Mesodermal cell (in vitro differentiated cells): ENCODE results near the gene TAF11L6. TPM values are rescaled to one million over a fixed set of nuclear protein-coding genes. Genes with fewer than 3 reads are reported as not detected.
"Not testable (repeated sequence)": the region's sequence is repeated elsewhere in the genome, so short reads cannot be mapped to it uniquely, and the experiment has no call there.

Experiments
- H3K27ac ChIP-seq: 2 replicates; pipeline ENCODE4 v1.7.0; 2013; ENCODE audit warnings: mild to moderate bottlenecking, low read depth, low read length, moderate library complexity; ENCODE audit not compliant: severe bottlenecking
- H3K36me3 ChIP-seq: 2 replicates; pipeline ENCODE4 v1.7.1; 2013; ENCODE audit warnings: mild to moderate bottlenecking, low read length, moderate library complexity; ENCODE audit not compliant: control insufficient read depth, insufficient read depth
- H3K4me1 ChIP-seq: one replicate; pipeline ENCODE4 v1.7.1; 2013; ENCODE audit warnings: mild to moderate bottlenecking, low read length; ENCODE audit not compliant: insufficient read depth, control insufficient read depth, poor library complexity, severe bottlenecking
- H3K4me3 ChIP-seq: 2 replicates; pipeline ENCODE4 v1.7.0; 2013; ENCODE audit warnings: low read length, control low read depth, mild to moderate bottlenecking; ENCODE audit not compliant: insufficient read depth, poor library complexity, severe bottlenecking; ENCODE audit errors: extremely low read depth
- H3K9me3 ChIP-seq: 2 replicates; pipeline ENCODE4 v1.7.1; 2013; ENCODE audit warnings: mild to moderate bottlenecking, low read length, moderate library complexity; ENCODE audit not compliant: control insufficient read depth
- WGBS, 2 experiments: methylation state at CpG; one replicate each; pipeline ENCODE4 v1.1.5; 2013; ENCODE audit warnings: missing lambda C conversion rate in 2 of 2; ENCODE audit not compliant: insufficient coverage in 2 of 2; 5-methylcytosine and 5-hydroxymethylcytosine counted together
- polyA plus RNA-seq, 2 experiments: library from polyadenylated mRNA; stranded (reverse); fragments of 50-300 nt; gene quantifications; one replicate each; pipeline ENCODE4 v1.2.3, GENCODE V29; 2013

Gene TAF11L6
- polyA plus RNA-seq (2013, experiment 1 of 2): not detected
- not detected for polyA plus RNA-seq (2013, experiment 2 of 2)

DNA sequence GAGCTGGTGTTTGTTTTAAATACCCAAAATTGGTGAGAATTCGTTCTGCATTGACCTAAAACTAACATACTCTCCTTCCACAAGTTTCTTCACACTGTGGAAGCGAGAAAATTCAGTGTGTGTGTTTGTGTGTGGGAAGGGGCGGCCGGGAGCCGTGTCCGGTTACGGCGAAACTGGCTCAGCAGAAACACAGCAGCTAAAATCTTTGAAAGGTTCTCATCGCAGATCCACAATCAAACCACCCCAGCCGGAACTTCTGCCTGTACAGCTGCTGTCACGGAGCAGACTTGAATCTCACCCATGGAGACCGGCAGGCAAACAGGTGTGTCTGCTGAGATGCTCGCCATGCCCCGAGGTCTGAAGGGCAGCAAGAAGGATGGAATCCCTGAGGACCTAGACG is at the start of gene TAF11L6:
Gene TAF11L6, plus strand, starts transcription at position 301 of the 400 bp plus-strand sequence.
- not testable (repeated sequence) for H3K9me3 ChIP-seq, H3K36me3 ChIP-seq, H3K27ac ChIP-seq, H3K4me3 ChIP-seq, H3K4me1 ChIP-seq
- no CpG with 5 or more reads among the region's 15 CpGs for WGBS, 2 experiments

DNA sequence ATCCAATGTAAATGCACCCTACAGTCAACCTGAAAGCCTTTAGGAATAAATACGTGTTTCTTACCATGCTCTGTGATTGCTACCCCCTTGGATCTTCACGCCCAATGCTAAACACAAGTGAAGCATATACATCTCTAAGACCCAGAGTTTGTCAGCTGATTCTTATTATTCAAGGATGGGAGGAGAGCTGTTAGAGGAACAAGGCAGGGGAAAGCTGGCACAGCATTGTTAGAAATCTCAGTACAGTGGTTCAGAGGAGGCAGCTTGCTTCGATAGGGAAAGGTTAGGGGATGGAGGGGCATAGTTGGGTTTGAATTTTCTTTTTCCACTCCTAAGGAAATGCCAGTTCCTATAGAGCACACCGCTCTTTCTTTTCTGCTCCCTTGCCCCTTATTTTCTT is 47.1 kb upstream of the TAF11L6 start:
- H3K4me3 ChIP-seq: no peak overlapping the region
- H3K27ac ChIP-seq: no peak overlapping the region
- H3K36me3 ChIP-seq: no peaks in the 10 kb centered on the region
- H3K9me3 ChIP-seq: no peaks in the 10 kb centered on the region
- WGBS, 2 experiments: 66% methylated on average over 2 of the region's 4 CpGs; no CpG with 5 or more reads in 1 of the 2 experiments
- H3K4me1 ChIP-seq: no peaks in the 10 kb centered on the region

DNA sequence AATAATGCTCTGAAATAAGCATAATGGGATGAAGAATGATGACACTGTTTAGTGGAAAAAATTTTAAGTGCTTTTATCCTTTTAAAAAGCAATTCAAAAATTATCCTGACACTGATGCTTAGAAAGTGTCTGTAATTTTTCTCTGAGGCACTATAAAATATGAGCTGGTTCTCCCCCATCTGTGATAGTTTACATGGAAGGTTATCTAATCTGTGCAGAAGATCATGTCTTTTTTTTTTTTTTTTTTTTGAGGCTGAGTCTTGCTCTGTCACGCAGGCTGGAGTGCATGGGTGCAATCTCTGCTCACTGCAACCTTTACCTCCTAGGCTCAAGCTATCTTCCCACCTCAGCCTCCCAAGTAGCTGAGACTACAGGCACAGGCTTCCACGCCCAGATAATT is 45.7 kb upstream of the TAF11L6 start:
- no peaks in the 10 kb centered on the region for H3K4me1 ChIP-seq
- 80 to 83% methylated on average over 1 of the region's 2 CpGs for WGBS, 2 experiments
- no peaks in the 10 kb centered on the region for H3K36me3 ChIP-seq
- H3K27ac ChIP-seq: no peak overlapping the region
- H3K4me3 ChIP-seq: no peak overlapping the region
- H3K9me3 ChIP-seq: no peaks in the 10 kb centered on the region

DNA sequence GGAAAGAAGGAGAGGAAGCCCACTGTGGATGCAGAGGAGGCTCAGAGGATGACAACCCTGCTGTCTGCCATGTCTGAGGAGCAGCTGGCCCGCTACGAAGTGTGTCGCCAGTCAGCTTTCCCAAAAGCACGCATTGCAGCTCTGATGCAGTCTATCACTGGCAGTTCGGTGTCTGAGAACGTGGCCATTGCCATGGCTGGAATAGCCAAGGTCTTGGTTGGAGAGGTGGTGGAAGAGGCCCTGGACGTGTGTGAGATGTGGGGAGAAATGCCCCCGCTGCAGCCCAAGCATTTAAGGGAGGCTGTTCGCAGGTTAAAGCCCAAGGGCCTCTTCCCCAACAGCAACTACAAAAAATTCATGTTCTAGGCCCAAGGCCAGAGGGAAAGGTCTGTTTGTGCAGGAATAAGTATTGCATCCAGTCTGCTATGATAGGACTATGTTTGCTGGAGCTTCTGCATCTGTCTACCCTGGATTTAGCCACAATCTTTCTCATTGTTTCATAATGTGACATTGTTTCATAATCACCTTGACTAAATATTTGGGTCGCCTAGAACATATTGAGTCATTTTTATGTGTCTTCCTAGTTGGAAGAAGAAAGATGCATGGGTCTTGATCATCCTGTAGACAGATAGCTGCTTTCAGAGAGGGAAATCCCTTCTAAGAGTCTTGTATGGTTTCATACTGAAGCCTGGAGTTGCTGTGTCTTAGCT is 41.9 kb upstream of the TAF11L6 start:
- H3K27ac ChIP-seq, H3K4me1 ChIP-seq, H3K36me3 ChIP-seq, H3K9me3 ChIP-seq, H3K4me3 ChIP-seq: not testable (repeated sequence)
- WGBS, 2 experiments: 100% methylated on average over 4 of the region's 10 CpGs; no CpG with 5 or more reads in 1 of the 2 experiments

DNA sequence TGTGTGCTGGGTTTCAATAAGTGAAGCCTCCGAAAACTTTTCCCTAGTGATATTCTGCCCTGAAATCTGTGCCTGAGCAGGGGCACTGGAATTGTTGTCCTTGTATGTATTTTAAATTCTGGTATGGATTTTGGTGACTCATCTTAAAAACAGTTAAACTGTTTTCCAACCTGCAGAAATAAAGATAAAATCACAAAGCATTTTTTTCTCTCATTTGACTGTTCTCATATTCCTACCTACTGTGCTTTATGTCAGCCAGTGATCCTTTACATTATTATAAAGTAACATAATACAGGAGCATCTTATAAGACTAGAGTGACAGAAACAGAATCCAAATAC is 41.3 kb upstream of the TAF11L6 start:
- Histone ChIP-seq H3K36me3 (no peaks in the 10 kb centered on the region), H3K27ac (no peak overlapping the region), H3K4me1 (no peaks in the 10 kb centered on the region), H3K9me3 (no peaks in the 10 kb centered on the region), H3K4me3 (no peak overlapping the region)
- WGBS, 2 experiments: 80% methylated on average over 1 of the region's 1 CpG; no CpG with 5 or more reads in 1 of the 2 experiments

DNA sequence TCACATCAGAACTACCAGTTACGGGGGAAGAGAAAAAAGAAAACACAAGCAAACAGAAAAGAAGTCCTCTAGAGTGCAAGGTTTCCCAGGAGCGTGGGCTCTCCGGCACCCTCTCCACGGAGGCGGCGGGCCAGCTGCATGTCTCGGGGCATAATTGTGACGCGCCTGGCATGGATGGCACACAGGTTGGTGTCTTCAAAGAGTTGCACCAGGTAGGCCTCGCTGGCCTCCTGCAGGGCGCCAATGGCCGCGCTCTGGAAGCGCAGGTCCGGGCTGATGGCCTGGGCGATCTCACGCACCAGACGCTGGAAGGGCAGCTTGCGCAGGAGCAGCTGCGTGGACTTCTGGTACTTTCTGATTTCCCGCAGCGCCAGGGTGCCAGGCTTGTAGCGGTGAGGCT is 37.2 kb upstream of the TAF11L6 start:
- H3K4me1 ChIP-seq, H3K4me3 ChIP-seq, H3K36me3 ChIP-seq, H3K9me3 ChIP-seq, H3K27ac ChIP-seq: not testable (repeated sequence)
- 89 to 100% methylated on average over 5 to 16 of the region's 23 CpGs for WGBS, 2 experiments

DNA sequence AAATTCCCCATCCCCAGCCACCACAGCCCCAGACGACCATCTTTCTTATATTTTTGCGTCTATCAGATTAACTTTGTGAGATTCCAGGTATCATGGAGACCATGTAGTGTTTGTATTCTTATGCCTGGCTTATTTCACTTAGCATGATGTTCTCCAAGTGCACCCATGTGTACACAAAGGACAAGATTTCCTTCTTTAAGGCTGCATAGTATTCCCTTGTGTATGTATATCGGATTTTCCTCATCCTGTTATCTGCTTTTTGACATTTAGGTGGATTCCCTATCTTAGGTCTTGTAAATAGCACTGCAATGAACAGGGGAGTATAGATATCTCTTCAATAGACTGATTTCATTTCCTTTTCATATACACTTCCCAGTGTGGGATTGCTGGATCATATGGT is 35.7 kb upstream of the TAF11L6 start:
- H3K36me3 ChIP-seq: no peaks in the 10 kb centered on the region
- no peaks in the 10 kb centered on the region for H3K9me3 ChIP-seq
- no peak overlapping the region for H3K4me3 ChIP-seq
- no peaks in the 10 kb centered on the region for H3K4me1 ChIP-seq
- no peak overlapping the region for H3K27ac ChIP-seq
- WGBS, 2 experiments: no CpG with 5 or more reads among the region's 3 CpGs

DNA sequence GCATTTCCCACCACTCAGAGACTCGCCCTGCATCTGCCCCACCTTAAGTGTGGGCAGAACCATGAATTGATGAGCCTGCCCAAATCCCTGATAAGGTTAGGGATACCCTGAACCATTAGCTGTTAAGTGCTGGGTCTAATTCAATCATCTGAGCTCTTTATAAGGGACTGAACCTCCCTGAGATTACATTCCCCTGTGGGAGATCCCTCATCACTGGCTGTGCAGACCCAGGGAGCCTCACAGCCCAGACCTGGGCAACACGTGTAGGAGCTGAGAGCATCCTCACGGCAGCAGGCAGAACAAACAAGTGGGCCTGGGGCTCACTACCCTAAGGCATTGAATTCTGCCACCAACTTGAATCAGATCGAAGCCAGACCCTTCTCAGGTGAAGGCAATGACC is 31.0 kb upstream of the TAF11L6 start:
- Histone ChIP-seq H3K4me1 (no peaks in the 10 kb centered on the region), H3K9me3 (no peaks in the 10 kb centered on the region), H3K4me3 (no peak overlapping the region), H3K36me3 (no peaks in the 10 kb centered on the region), H3K27ac (no peak overlapping the region)
- 82 to 93% methylated on average over 3 of the region's 4 CpGs for WGBS, 2 experiments

DNA sequence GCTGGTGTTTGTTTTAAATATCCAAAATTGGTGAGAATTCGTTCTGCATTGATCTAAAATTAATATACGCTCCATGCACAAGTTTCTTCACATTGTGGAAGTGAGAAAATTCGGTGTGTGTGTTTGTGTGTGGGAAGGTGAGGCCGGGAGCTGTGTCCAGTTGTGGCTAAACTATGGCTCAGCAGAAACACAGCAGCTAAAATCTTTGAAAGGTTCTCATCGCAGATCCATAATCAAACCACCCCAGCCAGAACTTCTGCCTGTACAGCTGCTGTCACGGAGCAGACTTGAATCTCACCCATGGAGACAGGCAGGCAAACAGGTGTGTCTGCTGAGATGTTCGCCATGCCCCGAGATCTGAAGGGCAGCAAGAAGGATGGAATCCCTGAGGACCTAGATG is 30.5 kb upstream of the TAF11L6 start, which contains the start of gene TAF11L2:
Gene TAF11L2, plus strand, starts transcription at position 301 of the 400 bp plus-strand sequence.
- H3K36me3 ChIP-seq, H3K4me3 ChIP-seq, H3K27ac ChIP-seq, H3K9me3 ChIP-seq, H3K4me1 ChIP-seq: not testable (repeated sequence)
- 90 to 95% methylated on average over 4 to 5 of the region's 8 CpGs for WGBS, 2 experiments

DNA sequence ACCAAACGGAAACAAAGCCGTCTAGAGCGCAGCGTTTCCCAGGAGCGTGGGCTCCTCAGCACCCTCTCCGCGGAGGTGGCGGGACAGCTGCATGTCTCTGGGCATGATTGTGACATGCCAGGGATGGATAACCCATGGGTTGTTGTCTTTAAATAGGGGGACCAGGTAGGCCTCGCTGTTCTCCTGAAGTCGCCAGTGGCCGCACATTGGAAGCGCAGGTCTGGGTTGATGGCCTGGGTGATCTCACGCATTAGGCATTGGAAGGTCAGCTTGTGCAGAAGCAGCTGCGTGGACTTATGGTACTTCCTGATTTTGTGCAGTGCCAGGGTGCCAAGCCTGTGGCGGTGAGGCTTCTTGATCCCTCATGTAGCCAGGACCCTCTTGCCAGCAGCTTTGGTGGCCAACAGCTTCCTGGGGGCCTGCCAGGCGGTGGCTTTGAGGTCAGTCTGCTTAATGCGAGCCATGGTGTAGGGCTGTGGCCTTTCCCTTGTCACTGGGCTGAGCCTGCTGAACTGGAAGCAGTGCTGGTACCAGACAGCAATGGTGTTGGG is 16.6 kb upstream of the TAF11L6 start:
- Histone ChIP-seq H3K4me3 (no peak overlapping the region), H3K9me3 (no peaks in the 10 kb centered on the region), H3K27ac (no peak overlapping the region), H3K4me1 (no peaks in the 10 kb centered on the region), H3K36me3 (no peaks in the 10 kb centered on the region)
- 92 to 95% methylated on average over 16 of the region's 17 CpGs for WGBS, 2 experiments

DNA sequence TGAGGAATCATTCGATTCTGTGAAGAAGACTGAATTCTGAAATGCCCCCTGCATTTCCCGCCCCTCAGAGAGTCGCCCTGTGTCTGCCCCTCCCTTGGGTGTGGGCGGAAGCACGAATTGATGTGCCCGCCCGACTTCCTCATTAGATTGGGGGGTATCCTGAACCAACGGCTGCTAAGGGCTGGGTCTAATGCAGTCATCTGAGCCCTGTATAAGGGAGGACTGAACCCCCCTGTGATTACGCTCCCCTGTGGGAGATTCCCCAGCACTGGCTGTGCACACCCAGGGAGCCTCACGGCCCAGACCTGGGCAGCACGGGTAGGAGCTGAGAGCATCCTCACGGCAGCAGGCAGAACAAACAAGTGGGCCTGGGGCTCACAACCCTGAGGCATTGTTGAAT is 10.9 kb upstream of the TAF11L6 start:
- 96 to 97% methylated on average over 2 to 4 of the region's 12 CpGs for WGBS, 2 experiments
- not testable (repeated sequence) for H3K36me3 ChIP-seq, H3K27ac ChIP-seq, H3K9me3 ChIP-seq, H3K4me1 ChIP-seq, H3K4me3 ChIP-seq
